G401 (cell line): Measurements from ENCODE around the gene SMIM28. TPM values are rescaled to one million over a fixed set of nuclear protein-coding genes. Genes with fewer than 3 reads are reported as not detected.
A peak's percentile ranks its signal among the peaks of the same experiment; 100 is the strongest.

Experiments used
- DNase-seq: peaks from one replicate; pipeline ENCODE4 v3.0.0-alpha.2; 2015; ENCODE audit warnings: low spot score
- in situ Hi-C: cut with HindIII; loops from 2 replicates; pipeline ENCODE4 v1.10.0; 2016; ENCODE audit warnings: low sequenced_read_pairs, mixed read lengths
- total RNA-seq: library from RNA; depleted of rRNA; stranded (reverse); fragments of >200 nt; shearing (Covaris generic); gene quantifications from 2 replicates; pipeline ENCODE4 v1.2.3, GENCODE V29; 2014

The SMIM28 gene
- total RNA-seq, 1 experiment from 2014 or later, result not detected

DNA sequence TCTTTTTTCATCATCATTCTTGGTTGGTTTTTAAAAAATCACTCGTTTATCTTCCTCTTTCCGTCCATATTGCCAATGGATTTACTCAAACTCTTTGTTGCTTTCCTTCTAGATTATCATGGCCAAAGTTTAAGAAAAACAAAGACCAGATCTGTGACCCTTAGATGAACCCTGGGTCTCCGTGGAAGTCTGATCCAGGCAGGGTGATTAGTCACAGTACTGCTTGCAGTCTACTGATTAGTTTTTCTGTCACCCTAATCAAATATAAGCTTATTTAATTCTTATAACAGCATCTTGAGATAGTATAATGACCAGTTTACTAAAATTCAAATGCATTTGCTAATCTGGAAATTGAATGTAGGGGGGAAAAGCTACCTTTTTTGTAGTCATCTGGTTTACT lies 6.0 kb upstream of the SMIM28 start:
- no peak for DNase-seq
- in situ Hi-C loops, result no loop called here

DNA sequence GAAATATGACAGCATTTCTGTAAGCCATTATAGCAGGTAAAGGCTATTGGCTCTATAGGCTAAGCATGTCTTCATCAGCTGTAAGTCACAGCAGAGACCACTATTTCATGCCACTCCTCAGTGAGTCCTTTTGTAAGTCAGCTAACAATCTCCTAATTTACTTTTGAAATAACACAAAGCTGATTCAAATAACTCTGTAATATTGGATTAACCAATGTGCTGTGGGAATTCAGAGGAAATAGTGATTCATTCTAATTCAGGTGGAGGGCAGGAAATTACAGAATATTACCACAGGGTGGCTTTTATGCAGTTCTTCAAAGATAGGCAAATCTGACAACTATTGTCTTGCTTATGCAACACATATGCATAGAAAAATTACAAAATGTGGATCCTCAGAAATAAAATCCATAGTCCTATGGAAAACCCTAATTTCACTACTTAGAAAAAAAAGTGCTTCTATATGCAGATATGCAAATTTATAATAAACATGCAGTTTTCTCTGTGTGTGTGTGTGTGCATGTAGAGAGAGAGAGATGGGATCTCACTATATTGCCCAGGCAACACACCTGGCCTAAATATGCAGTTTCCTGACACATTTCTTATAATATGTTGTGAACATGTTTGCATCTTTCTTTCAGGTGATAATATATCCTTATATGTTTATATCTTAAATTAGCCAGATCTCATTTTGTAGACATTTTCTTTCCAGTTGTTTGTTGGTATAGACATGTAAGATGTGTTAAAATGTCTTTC lies 4.8 kb upstream of the SMIM28 start:
- peak; percentile 14 for DNase-seq
- in situ Hi-C loops, result no loop called here

DNA sequence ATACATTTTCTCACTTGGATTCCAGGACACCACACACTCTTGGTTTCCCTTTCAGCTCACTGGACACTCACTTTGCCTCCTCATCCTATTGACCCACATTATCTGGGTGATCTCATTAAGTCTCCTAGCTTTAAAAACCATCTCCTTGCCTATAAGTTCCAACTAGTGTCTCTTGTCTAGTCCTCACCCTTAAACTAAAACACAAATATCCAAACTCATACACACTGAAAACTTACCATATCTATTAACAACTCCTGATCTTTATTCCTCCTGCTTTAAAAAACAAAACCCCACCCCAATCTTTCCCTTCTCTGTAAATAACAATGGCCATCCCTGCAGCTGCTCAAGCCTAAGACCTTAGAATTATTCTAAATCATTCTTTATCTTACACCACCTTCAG lies 3.5 kb upstream of the SMIM28 start:
- in situ Hi-C loops, result no loop called here
- no peak for DNase-seq

DNA sequence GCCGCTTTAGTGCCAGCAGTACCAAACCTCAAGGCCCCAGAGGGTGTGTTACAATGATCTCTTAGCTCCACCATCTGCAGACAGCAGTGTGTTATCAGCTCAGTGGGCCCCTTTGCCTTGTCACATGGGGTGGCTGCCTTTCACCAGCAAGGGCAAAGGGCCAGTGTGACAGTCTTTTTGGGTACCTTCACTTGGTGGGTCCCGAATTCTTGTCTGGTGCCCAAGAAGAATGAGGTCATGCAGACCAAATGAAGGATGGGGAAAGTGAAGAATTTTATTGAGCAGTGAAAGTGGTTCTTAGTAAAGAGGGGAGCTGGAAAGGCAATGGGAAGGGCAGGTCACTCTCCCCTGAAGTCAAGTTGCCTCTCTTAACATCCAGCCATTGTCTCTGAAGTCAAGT lies 2.9 kb upstream of the SMIM28 start:
- no peak for DNase-seq
- in situ Hi-C loops, result no loop called here

DNA sequence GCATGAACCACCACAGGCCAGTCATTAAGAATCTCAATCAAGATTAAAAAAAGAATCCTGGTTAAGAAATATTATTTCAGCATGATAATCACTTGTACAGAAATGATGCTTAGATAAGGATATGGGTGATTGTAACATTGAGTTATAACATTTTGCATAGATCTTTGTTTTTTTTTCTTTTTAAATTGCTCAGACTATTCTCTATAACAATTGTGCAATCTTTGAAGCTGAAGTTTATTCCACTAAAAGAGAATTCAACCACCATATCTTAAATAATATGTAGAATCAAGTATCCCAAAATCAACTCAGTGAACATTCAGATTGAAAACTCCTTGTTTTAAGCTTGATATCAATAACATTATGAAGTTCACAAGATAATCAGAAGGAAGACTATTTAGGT lies 663 bp upstream of the SMIM28 start:
- in situ Hi-C loops, result no loop called here

DNA sequence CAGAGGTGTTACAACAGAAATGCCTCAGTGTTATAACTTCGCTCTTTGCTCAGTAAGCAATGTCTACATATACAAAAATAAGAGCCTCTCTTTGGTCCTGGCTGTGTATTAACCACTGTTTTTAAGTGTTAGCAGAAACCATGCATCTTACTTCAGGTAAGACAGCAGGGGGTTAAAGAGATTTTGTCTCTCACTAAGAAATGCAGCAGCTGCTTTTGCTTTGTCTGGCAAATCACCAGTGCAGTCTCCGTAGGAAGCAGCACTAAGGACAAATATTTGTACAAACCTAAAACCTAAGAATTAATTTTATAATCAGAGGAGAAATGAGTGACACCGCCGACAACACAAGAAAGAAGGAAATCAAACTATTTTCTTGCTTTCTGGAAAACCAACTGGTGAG lies 758 bp downstream of the SMIM28 start:
- in situ Hi-C loops, result no loop called here
- DNase-seq, result no peak

More for the DNA sequence above, 663 bp upstream of the SMIM28 start:
- DNase-seq, result no peak

DNA sequence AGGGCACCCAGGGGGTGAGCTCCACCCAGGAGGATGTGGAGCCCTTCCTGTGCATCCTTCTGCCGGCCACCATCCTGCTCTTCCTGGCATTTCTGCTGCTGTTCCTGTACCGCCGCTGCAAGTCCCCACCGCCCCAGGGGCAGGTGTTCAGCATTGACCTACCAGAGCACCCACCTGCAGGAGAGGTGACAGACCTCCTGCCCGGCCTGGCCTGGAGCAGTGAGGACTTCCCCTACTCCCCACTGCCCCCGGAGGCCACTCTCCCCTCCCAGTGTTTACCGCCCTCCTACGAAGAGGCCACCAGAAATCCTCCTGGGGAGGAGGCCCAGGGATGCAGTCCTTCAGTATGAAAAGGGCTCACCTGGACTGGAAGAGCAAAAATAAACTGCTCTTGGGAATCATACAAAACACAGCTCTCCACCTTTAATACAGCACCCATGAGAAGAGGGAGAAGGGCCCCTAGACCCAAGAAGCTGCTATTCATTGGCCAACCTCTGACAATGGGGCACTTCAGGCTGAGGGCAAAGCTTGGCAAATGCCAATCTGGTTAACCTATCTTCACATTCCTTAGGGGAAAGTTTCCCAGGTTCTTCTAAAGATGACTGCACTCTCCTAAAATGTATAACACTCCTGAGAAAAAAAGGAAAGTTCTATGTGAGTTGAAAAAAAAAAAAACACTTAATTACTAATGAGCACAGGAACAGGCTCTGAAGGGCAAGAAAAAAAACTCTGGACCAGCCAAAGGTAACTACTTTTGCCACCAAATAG lies 5.0 kb downstream of the SMIM28 start:
- DNase-seq, result no peak
- in situ Hi-C loops, result no loop called here

DNA sequence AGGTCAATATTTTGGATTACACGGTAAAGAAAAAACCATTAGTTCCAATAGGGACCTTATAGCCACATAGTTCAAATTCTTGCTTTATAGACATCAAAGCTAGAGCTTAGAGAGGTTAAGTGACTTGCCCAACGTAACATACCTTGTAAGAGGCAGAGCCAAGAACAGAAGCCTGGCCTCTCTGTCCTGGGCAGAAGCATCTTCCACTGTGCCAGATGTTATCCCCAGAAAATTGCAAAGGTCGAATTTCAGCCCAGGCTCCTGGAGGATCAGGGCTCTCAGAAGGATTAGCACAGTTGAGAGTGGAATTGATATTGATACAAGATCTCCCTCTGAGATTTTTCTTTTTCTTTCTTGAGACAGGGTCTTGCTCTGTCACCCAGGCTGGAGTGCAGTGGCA lies 6.1 kb downstream of the SMIM28 start:
- in situ Hi-C loops, result no loop called here
- no peak for DNase-seq

DNA sequence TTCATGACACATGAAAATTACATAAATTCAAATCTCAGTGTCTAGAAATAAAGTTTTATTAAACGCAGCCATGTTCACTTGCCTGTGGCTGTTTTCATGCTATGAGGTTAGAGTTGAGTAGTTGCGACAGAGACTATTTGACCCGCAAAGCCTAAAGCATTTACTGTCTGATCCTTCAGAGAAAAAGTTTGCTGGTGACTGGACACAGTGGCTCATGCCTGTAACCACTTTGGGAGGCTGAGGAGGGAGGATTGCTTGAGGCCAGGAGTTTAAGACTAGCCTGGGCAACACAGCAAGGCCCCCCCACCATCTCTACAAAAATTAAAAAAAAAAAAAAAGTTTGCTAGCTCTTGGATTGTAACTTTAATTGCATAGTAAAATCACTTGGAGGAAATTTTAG lies 9.2 kb downstream of the SMIM28 start:
- in situ Hi-C loops, result no loop called here
- no peak for DNase-seq

DNA sequence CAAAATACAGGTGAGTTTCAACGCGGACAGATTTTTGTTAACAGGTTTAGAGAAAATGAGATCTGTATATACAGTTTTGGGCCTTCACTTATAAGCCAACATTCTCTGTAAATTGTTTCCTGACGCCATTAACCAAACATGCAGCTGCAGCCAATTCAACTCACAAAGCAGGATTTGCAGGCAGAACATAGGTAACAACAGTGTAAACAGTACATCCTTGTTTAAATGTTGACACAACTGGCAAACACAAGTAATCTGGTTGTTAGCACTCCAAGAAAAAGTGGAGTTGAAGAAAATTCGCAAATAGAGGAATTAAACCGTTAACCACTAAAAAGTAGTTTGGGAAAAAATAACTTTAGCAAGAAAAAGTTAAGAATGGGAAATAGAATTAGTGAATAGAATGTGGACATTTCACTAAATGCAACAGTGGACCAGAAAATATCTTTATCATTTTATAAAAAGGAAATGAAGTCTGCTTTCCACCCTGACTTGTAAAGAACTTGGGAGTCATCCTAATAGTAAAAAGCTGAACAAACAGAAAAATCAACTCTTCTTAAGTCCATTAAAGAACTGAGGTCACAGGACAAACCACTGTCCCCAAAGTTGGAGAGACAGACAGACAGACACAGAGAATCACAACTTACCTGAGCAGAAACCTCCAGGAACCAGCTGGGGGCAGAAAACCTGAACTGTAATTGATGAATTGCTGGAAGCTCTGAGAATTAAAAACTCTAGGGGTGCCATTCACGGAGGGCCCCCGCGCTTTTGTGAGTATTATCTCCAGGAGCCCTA lies 10.1 kb downstream of the SMIM28 start:
- no peak for DNase-seq
- in situ Hi-C loops, result no loop called here

DNA sequence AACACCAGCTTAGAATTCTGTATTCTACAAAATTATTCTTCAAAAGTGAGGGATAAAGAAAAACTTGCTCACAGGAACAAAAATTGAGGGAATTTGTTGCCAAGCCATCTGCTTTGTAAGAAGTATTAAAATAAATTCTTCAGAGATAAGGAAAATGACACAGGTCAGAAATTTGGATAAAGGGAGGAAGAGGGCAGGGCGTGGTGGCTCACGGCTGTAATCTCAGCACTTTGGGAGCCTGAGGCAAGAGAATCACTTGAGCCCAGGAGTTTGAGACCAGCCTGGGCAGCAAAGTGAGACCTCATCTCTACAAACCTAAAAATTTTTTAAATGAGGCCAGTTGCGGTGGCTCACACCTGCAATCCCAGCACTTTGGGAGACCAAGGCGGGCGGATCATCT lies 11.8 kb downstream of the SMIM28 start:
- DNase-seq, result no peak
- in situ Hi-C loops, result no loop called here

DNA sequence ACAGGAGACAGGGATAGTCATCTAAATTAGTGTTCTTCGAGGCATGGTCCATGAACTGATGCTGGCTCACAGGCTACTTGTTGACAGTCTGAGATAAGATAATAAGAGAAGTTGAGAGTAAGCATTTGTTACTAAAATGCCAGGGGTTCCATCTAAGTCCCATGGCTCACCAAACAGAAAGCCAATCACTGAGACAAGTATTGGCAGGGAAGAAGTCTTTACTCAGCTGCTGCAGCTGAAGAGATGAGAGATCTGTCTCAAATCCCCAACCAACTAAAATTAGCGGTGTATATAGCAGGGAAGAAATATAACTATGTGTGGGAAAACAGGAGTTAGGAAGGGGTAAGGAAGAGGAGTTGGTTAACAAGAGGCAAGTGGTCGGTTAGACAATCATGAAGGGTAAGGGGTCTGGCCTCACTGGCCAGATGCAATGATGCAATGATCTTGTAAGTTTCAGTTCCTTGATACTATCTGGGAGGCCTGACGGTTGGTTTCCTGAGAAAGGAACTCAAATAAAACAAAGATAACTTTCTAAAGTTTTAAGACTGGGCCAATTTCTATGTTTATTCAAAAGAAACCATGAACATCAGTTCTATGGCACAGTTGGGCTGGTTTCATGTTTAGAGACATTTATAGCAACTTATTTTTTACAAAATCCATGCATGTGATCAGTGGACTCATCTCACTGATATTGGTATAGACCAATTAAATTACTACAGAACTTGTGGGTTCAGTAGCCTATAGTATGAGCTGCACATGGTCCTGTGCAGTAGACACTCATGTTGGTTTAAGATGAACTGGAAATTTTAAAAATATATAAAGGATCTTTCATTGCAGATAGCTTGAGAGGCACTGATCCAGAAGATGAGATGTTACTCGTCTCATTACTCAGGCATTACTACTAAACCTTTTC lies 16.4 kb downstream of the SMIM28 start:
- in situ Hi-C loops, result no loop called here
- DNase-seq, result no peak

DNA sequence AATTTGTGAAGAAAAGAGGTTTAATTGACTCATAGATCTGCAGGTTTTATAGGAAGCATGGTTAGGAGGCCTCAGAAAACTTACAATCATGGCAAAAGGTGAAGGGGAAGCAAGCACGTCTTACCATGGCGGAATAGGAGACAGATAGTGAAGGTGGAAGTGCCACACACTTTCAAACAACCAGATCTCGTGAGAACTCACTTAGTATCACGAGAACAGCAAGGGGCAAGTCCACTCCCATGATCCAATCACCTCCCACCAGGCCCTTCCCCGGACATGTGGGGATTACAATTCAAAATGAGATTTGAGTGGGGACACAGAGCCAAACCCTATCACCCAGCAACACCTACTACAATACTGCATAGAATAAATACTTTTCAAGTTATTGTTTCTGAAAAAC lies 19.0 kb downstream of the SMIM28 start:
- no peak for DNase-seq
- in situ Hi-C loops, result no loop called here

DNA sequence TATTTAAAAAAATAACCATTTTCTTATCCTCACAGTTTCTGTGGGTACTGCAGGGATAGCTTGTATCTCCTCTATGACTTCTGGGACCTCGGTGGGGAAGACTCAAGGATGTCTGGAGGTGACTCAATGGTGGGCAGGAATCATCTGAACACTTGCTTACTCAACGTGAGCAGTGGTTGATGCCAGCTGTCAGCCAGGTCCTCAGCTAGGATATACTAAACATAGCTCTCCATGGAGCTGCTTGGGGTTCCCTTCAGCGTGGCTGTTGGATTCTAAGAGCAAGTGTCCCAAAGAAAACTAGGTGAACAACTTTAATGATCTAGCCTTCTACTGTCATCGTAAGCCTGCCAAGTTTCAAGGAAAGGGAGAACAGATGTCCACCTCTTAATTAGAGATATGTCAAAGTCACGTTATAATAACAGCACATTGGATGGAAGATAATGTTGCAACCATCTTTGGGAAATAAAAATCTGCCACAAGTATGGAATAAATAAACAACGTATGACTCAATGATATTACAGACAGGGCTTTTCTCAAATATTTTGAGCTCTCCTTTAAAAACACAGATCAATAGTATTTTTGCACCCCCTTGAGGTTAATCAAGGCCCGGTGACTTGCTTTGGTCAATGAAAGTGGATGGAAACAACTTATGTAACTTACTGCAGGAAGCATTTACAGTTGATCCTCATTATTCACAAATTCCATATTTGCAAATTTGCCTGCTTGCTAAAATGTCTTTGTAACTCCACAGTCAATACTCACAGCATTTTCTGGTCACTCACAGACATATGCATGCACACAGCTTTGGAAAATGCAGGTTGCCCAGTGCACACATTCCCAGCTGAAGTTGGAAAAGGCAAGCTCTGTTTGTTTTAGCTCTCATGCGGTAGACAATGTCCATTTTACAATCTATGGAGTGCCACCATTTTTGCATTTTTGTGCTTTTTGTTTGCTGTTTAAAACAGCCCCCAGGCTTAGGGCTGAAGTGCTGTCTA lies 19.7 kb downstream of the SMIM28 start:
- DNase-seq, result no peak
- in situ Hi-C loops, result no loop called here

DNA sequence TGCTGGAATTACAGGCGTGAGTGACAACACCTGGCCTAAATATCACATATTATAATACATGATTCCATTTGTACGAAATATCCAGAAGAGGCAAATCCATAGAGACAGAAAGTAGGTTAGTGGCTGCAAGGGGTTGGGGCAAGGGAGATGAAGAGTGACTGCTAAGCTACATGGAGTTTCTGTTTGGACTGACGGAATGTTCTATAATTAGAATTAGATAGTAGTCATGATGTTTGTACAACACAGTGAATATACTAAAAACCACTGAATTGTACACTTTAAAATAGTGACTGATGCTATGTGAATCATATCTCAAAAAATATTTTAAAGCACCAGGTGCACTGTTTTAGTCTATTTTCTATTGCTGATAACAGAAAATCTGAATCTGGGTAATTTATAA lies 22.6 kb downstream of the SMIM28 start:
- in situ Hi-C loops, result no loop called here
- no peak for DNase-seq

DNA sequence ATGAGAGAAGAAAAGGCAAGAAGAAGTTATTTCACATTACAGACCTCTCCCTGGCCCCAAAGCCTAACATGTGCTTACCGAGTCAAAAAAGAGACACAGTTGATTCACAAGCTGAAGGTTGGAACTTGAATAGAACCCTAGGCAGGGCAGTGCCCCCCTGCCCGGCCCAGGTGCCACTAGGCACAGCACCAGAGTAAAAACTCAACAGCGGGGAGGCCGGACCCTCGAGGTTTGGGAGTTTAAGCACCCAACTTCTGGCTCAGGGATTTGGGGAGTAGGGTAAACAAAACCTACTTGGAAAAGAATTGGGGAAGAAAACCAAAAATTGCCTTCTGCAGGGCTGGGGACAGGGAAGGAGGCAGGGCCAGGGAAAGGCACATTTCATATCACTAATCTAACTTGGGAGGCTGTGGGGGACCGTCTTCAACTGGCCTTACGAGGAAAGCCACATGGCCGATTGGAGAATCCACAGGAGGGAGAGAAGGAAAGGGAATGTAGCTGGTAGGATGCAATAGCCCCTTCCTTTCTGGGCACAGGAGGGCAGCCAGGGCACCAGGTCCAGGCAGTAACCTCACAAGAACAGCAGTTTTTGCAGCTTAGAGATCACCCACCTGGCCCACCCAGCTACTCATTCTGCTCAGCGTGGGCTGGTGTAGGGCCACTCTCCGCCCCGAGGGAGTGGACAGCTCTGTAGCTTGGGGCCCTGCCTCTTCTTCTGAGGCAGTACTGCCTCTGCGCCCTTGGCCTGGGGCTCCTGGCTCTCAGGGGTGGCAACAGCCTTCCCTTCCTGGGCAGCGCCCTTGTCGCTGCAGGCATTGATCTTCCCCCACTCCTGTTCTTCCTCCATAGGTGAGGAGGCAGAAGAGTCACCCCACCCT lies 24.5 kb downstream of the SMIM28 start:
- DNase-seq, result no peak
- in situ Hi-C loops, result no loop called here

DNA sequence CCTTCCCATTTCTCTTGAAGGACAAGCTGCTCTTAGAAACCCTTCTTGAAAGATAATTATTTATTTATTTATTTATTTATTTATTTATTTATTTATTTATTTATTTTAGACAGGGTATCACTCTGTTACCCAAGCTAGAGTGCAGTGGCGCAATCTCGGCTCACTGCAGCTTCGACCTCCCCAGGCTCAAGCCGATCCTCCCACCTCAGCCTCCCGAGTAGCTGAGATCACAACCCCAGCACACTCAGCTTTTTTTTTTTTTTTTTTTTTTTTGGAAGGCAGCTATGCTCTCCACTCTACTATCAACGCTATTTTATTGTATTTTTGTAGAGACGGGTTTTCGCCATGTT lies 25.1 kb downstream of the SMIM28 start:
- DNase-seq, result no peak
- in situ Hi-C loops, result no loop called here
